NT2/D1 (cell line): ENCODE results near the gene RENBP.

Experiments
- SUZ12 ChIP-seq: IDR thresholded peaks from 2 replicates; pipeline ENCODE4 v1.6.1; 2011; ENCODE audit not compliant: insufficient read length, insufficient read depth; ENCODE audit errors: extremely low read depth
- YY1 ChIP-seq: IDR thresholded peaks from 2 replicates; pipeline ENCODE4 v1.6.1; 2011; ENCODE audit not compliant: insufficient read length, insufficient read depth

DNA sequence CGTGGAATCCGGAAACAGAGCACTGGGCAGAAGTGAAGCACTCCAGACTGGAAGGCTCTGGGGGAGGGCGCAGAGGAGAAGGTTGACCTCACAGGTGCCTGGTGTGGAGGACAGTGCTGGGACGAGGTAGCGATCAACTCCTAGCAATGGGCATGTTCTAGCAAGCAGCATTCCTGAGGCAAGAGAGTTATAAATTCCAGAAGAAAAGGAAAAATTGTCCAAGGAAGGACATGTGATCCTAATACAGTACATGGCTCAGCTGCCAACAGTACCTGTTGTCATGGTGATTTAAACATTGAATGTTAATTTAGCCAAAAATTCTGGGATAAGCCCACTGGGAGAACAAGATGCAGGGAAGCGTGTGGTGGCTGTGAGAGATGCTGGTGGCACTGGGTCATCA is 26.6 kb downstream of the RENBP start:
- TF ChIP-seq SUZ12 (no peak), YY1 (no peak)
